ENCODE data around the gene C9orf85. TPM values are rescaled to one million over a fixed set of nuclear protein-coding genes. Genes with fewer than 3 reads are reported as not detected.

Gene C9orf85
- total RNA-seq: 10 to 100 TPM in 3 of 4 donors, 1 to 10 TPM in 1; 8.2 to 12.7 (median 11.4) TPM

GRCh38 chr9:71911061-71911907 is at the start of gene C9orf85, which contains the start of gene ABHD17B:
Gene C9orf85, plus strand, starts transcription at chr9:71911639. Its CDS starts 96 bp downstream, at chr9:71911735.
Gene ABHD17B, minus strand, starts transcription at chr9:71911193. Its CDS starts 36,113 bp downstream, at chr9:71875080.
- DNase-seq (ENCODE audit: low spot score) (peak; percentile 89), ATAC-seq (ENCODE audit: low FRiP score) (peak; percentile 99)
- TF ChIP-seq CTCF (IDR thresholded peaks at IDR 0.05): no peak

- DNase-seq (ENCODE audit: low spot score) (no peak), ATAC-seq (ENCODE audit: low FRiP score) (no peak)
- TF ChIP-seq CTCF (IDR thresholded peaks at IDR 0.05): no peak
Observed at GRCh38 chr9:71863631-71864030, 47.8 kb upstream of the C9orf85 start.

GRCh38 chr9:71875345-71875744 is 36.1 kb upstream of the C9orf85 start:
- TF ChIP-seq CTCF (IDR thresholded peaks at IDR 0.05): no peak
- DNase-seq (ENCODE audit: low spot score) (no peak), ATAC-seq (ENCODE audit: low FRiP score) (no peak)

GRCh38 chr9:71876106-71876505 is 35.3 kb upstream of the C9orf85 start:
- DNase-seq (ENCODE audit: low spot score) (no peak), ATAC-seq (ENCODE audit: low FRiP score) (no peak)
- TF ChIP-seq CTCF (IDR thresholded peaks at IDR 0.05): no peak

GRCh38 chr9:71876829-71877228 is 34.6 kb upstream of the C9orf85 start:
- no peak for DNase-seq (ENCODE audit: low spot score)
- no peak for ATAC-seq (ENCODE audit: low FRiP score)
- no peak for TF ChIP-seq CTCF (IDR thresholded peaks at IDR 0.05)

- no peak for ATAC-seq (ENCODE audit: low FRiP score)
- TF ChIP-seq CTCF (IDR thresholded peaks at IDR 0.05): no peak
- DNase-seq (ENCODE audit: low spot score): no peak
Observed at GRCh38 chr9:71878327-71879274, 32.8 kb upstream of the C9orf85 start.

Data from omental fat pad (tissue), 4 donors.